Ramos (cell line): ENCODE results near the gene GALNT15.

Experiments
- in situ Hi-C: fragments of 300-500 bp; cut with MboI; formaldehyde crosslinking; loops from one replicate; pipeline ENCODE4 v1.14.3; 2022; ENCODE audit warnings: low sequenced_read_pairs; ENCODE audit not compliant: unreplicated experiment

Gene GALNT15

GRCh38 chr3:16247282-16248061 lies 73.0 kb downstream of the GALNT15 start:
- in situ Hi-C loops: loop anchor here (10.0 to 25.0 kb wide), 3 partner anchors 193 to 1035 kb away; partner anchors contain the start of gene CAPN7

- in situ Hi-C loops: loop anchor here (10.0 to 25.0 kb wide), 3 partner anchors 194 to 1036 kb away; partner anchors contain the start of gene CAPN7
Observed at GRCh38 chr3:16248556-16248955, 74.1 kb downstream of the GALNT15 start.

- in situ Hi-C loops: loop anchor here (10.0 to 25.0 kb wide), 3 partner anchors 195 to 1037 kb away; partner anchors contain the start of gene CAPN7
Observed at GRCh38 chr3:16249336-16249735, 74.9 kb downstream of the GALNT15 start.

GRCh38 chr3:16249886-16250285 lies 75.4 kb downstream of the GALNT15 start:
- in situ Hi-C loops: loop anchor here (10.0 to 25.0 kb wide), 3 partner anchors 195 to 1038 kb away; partner anchors contain the start of gene CAPN7

GRCh38 chr3:16251316-16252085 lies 77.0 kb downstream of the GALNT15 start:
- in situ Hi-C loops: no loop called here

GRCh38 chr3:16252243-16252978 lies 77.9 kb downstream of the GALNT15 start:
- in situ Hi-C loops: no loop called here

- in situ Hi-C loops: no loop called here
Observed at GRCh38 chr3:16252988-16253387, 78.5 kb downstream of the GALNT15 start.

GRCh38 chr3:16253601-16254000 lies 79.1 kb downstream of the GALNT15 start:
- in situ Hi-C loops: no loop called here

GRCh38 chr3:16254916-16255315 lies 80.4 kb downstream of the GALNT15 start:
- in situ Hi-C loops: no loop called here

GRCh38 chr3:16255326-16255725 lies 80.8 kb downstream of the GALNT15 start:
- in situ Hi-C loops: no loop called here

- in situ Hi-C loops: no loop called here
Observed at GRCh38 chr3:16255726-16256125, 81.2 kb downstream of the GALNT15 start.

GRCh38 chr3:16257309-16257708 lies 82.8 kb downstream of the GALNT15 start:
- in situ Hi-C loops: no loop called here

- in situ Hi-C loops: no loop called here
Observed at GRCh38 chr3:16258177-16258576, 83.7 kb downstream of the GALNT15 start.

- in situ Hi-C loops: no loop called here
Observed at GRCh38 chr3:16258866-16259265, 84.4 kb downstream of the GALNT15 start.

GRCh38 chr3:16260046-16260445 lies 85.6 kb downstream of the GALNT15 start:
- in situ Hi-C loops: no loop called here

- in situ Hi-C loops: no loop called here
Observed at GRCh38 chr3:16262174-16262573, 87.7 kb downstream of the GALNT15 start.

- in situ Hi-C loops: no loop called here
Observed at GRCh38 chr3:16264174-16264707, 89.8 kb downstream of the GALNT15 start.

- in situ Hi-C loops: no loop called here
Observed at GRCh38 chr3:16264708-16265454, 90.4 kb downstream of the GALNT15 start, which contains the start of the genes DPH3 and OXNAD1. Gene DPH3, minus strand, starts transcription at chr3:16264943. Its CDS starts 67 bp downstream, at chr3:16264876. Gene OXNAD1, plus strand, starts transcription at chr3:16265212. Its CDS starts 5,741 bp downstream, at chr3:16270953.

GRCh38 chr3:16265455-16265786 lies 90.9 kb downstream of the GALNT15 start:
- in situ Hi-C loops: no loop called here
